Mucosa of stomach (tissue), 1 donor: ENCODE measurements around the gene CACNA2D2.

Source experiments
- H3K27me3 ChIP-seq: one replicate; pipeline ENCODE4 v1.7.0; 2013; ENCODE audit warnings: mild to moderate bottlenecking, low read length; ENCODE audit not compliant: control insufficient read depth, insufficient read depth
- H3K36me3 ChIP-seq: one replicate; pipeline ENCODE4 v1.7.0; 2013; ENCODE audit warnings: low read length; ENCODE audit not compliant: control insufficient read depth, insufficient read depth
- H3K4me1 ChIP-seq: one replicate; pipeline ENCODE4 v1.7.0; 2013; ENCODE audit warnings: mild to moderate bottlenecking, low read length; ENCODE audit not compliant: control insufficient read depth, insufficient read depth
- H3K4me3 ChIP-seq: one replicate; pipeline ENCODE4 v1.7.0; 2013; ENCODE audit warnings: low read length
- H3K9ac ChIP-seq: one replicate; pipeline ENCODE4 v1.7.0; 2013; ENCODE audit warnings: mild to moderate bottlenecking, low read length, moderate library complexity
- H3K9me3 ChIP-seq: one replicate; pipeline ENCODE4 v1.7.0; 2013; ENCODE audit warnings: mild to moderate bottlenecking, low read length, moderate library complexity; ENCODE audit not compliant: control insufficient read depth
- donor health status: Pancreatic carcinoma.

CACNA2D2 gene

DNA sequence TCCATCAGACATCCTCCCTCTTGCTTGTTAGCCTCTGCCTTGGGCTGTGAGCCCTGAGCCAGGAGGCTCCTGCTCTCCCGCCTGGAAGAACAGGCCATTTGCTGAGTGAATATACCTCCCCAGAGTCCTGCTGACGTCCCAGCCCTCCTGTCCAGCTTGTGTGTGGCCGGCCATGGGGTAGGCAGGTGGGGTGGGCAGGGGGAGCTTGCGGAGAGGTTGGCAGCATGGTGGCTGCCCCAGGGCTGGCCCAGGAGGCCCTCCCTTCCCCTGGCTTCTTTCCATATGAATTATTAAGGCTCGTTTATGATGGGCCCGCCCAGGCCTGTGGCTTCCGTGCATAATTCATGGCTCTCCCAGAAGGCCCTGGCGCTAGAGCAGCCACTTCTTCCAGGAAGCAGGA lies 18.7 kb downstream of the CACNA2D2 start:
- Histone ChIP-seq H3K27me3 (no peaks in the 10 kb centered on the region), H3K36me3 (no peaks in the 10 kb centered on the region), H3K4me3 (no peak overlapping the region), H3K9me3 (no peaks in the 10 kb centered on the region), H3K9ac (no peak overlapping the region), H3K4me1 (no peaks in the 10 kb centered on the region)

DNA sequence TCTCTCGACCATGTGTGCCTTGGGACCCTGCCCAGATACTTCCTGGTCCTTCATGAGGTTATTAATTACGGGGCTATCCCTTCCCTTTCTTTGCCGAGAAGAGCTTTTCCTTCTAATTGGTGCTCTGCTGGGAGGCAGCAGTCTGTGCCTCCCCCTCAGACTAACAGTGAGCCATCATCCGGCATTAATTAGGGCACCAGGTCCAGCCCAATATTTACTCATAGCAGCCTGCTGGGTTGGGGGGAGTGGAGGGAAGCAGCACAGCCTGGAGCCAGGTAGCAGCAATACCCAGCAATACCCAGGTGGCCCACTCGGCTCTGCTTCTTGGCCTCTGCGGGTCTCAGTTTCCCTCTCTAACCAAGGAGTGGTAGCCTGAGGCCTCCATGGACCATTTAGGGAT lies 20.1 kb downstream of the CACNA2D2 start:
- Histone ChIP-seq H3K36me3 (no peaks in the 10 kb centered on the region), H3K4me1 (no peaks in the 10 kb centered on the region), H3K27me3 (no peaks in the 10 kb centered on the region), H3K9me3 (no peaks in the 10 kb centered on the region), H3K4me3 (no peak overlapping the region), H3K9ac (no peak overlapping the region)

DNA sequence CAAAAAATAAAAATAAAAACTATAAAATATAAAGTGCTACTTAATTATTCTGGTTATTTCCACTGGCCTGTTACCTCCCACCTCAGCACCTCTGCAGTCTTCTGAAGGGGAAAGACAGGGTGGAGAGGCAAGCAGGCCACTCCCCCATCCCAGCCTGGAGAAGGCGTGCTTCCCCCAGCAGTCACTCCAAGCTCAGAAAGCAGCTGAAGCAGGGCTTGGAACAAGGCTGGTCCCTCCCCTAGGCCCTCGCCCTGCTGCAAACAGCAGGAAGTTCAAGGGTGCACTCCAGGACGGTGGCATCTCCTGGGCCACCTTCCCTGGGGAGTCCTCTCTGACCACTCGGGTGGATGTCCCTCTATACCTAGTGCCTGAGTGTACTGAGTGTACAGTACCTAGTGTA lies 21.4 kb downstream of the CACNA2D2 start:
- no peak overlapping the region for H3K9ac ChIP-seq
- no peak overlapping the region for H3K4me3 ChIP-seq
- H3K9me3 ChIP-seq, result no peaks in the 10 kb centered on the region
- H3K27me3 ChIP-seq, result no peaks in the 10 kb centered on the region
- H3K4me1 ChIP-seq, result no peaks in the 10 kb centered on the region
- H3K36me3 ChIP-seq, result no peaks in the 10 kb centered on the region

DNA sequence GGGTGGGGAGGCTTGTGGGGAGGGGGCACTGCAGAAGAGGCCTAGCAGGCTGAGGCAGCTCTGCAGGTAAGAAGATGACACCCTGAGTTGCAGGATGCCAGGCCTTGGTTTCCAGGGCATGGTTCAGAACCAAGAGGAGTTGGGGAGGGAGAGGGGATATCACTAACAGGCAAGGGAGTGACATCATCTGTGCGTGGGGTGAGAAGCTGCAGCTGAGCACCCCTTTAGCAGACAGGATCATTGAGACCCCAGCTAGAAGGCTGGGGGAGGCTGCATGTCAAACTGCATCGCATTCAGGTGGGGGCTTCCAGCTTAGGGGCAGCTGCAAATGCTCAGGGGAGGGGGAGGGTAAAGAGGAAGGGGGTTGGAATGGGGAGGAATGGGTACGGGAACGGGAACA lies 23.0 kb downstream of the CACNA2D2 start:
- H3K4me3 ChIP-seq, result no peak overlapping the region
- H3K9me3 ChIP-seq, result no peaks in the 10 kb centered on the region
- H3K36me3 ChIP-seq, result no peaks in the 10 kb centered on the region
- no peaks in the 10 kb centered on the region for H3K27me3 ChIP-seq
- H3K9ac ChIP-seq, result no peak overlapping the region
- no peaks in the 10 kb centered on the region for H3K4me1 ChIP-seq

- no peak overlapping the region for H3K4me3 ChIP-seq
- no peak overlapping the region for H3K9ac ChIP-seq
- no peaks in the 10 kb centered on the region for H3K27me3 ChIP-seq
- H3K4me1 ChIP-seq, result no peaks in the 10 kb centered on the region
- H3K9me3 ChIP-seq, result no peaks in the 10 kb centered on the region
- H3K36me3 ChIP-seq, result no peaks in the 10 kb centered on the region
Observed at GRCh38 chr3:50479523-50479922, 23.9 kb downstream of the CACNA2D2 start.

DNA sequence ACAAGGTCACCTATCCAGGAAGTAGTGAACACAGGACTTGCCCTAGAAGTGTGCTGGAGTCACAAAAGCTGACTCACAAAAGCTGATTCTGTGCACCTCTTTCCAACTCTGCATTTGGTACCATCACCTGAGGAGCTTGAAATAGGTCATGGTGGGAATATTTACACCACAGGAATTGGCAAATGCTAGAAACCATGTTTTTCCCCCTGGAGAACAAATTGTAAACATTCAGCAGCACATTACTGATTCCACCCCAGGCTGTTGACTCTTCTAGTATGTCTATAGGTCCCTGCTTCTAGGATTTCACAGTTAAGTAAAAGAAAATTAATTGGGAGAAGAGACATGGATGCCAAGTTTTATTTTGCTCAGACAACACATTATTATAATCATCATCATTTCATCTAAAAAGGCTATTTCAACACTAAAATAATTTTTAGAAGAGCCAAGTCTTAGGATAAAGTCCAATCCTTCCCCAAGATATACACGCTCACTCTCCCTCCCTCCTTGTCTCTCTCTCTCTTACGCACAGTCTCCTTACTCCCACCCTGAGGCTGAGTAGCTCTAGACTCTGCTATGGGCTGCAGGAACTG lies 24.7 kb downstream of the CACNA2D2 start:
- Histone ChIP-seq H3K4me1 (no peaks in the 10 kb centered on the region), H3K9me3 (no peaks in the 10 kb centered on the region), H3K4me3 (no peak overlapping the region), H3K27me3 (no peaks in the 10 kb centered on the region), H3K36me3 (no peaks in the 10 kb centered on the region), H3K9ac (no peak overlapping the region)

DNA sequence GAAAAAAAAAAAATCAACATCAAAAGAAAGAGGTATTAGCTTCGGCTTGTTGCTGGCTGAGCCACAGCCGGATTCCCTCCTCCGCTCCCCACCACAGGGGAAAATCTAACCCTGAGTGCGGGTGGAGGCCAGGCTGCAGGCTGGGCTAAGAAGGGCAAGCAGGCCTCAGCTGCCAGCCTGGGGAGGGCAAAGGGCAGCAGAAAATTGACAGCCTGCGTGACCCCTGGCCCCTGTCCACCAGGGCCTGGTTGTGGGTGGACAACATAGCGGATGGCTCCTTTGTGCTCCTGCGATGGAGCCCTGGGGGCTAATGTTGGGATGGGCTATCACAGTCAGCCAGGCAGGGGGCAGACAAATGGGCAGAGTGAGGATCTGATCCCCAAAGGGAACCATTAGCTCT lies 25.4 kb downstream of the CACNA2D2 start:
- no peak overlapping the region for H3K9ac ChIP-seq
- no peaks in the 10 kb centered on the region for H3K36me3 ChIP-seq
- no peaks in the 10 kb centered on the region for H3K4me1 ChIP-seq
- no peaks in the 10 kb centered on the region for H3K9me3 ChIP-seq
- no peak overlapping the region for H3K4me3 ChIP-seq
- no peaks in the 10 kb centered on the region for H3K27me3 ChIP-seq

DNA sequence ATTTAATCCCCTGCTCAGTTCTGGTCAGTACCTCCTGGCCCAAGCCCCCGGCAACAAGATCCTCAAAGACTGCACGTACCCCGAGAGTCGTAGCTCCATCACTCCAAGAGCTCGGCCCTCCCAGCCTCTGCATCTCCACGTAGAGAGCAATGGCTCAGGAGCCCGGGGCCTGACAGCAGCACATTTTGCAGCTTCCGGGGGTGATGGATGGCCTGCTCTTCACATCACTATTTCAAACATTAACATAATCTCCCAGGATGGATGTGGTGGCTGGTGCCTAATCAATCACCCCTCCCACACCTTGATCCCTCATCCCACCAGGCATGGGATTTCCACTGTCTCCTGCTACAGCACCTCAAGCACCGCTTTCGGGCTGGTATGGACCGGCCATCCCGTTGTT lies 28.1 kb downstream of the CACNA2D2 start:
- Histone ChIP-seq H3K9ac (no peak overlapping the region), H3K9me3 (no peaks in the 10 kb centered on the region), H3K4me3 (no peak overlapping the region)

DNA sequence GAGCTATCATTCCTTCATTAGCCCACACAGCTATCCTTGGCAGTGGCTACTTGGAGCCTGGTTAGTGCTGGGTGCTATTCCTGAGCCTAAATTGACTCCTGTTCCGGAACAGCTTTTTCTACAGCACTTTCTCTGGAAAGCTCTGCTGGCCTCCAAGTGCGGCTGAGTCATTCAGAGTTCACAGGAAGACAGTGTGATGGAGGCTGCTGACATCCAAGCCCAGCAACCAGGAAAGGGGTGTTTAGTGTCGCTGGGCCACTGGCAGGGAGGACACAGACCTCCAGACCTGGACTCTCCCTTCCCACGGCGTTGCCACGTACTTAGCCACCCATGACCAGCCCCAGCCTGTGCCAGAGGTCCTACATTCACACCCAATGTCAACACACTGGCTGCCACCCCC lies 28.7 kb downstream of the CACNA2D2 start:
- Histone ChIP-seq H3K36me3 (no peaks in the 10 kb centered on the region), H3K4me1 (no peaks in the 10 kb centered on the region), H3K27me3 (no peaks in the 10 kb centered on the region), H3K9me3 (no peaks in the 10 kb centered on the region), H3K4me3 (no peak overlapping the region), H3K9ac (no peak overlapping the region)

More for the DNA sequence above, 28.1 kb downstream of the CACNA2D2 start:
- Histone ChIP-seq H3K36me3 (no peaks in the 10 kb centered on the region), H3K4me1 (no peaks in the 10 kb centered on the region), H3K27me3 (no peaks in the 10 kb centered on the region)

GRCh38 chr3:50473768-50474167 lies 29.7 kb downstream of the CACNA2D2 start:
- Histone ChIP-seq H3K36me3 (no peaks in the 10 kb centered on the region), H3K9me3 (no peaks in the 10 kb centered on the region), H3K27me3 (no peaks in the 10 kb centered on the region), H3K9ac (no peak overlapping the region), H3K4me1 (no peaks in the 10 kb centered on the region), H3K4me3 (no peak overlapping the region)

DNA sequence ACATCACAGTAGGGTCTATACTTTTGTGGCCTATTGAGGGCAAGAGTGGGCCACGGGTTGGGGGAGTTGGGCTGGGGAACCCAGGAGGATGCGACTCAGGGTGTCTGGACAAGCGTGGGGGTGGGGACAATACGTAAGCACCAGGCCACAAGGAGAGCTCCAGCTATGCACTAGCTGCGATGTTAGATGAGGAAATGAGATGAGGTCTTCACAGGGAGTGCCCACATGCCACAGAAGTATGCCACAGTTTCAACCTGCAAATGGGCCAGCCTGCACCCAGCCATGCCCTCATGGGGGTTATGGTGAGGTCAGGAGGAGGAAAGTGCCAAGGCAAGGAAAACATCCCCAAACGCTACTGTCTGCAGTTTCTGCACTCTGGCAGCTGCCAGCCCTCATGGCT lies 30.5 kb downstream of the CACNA2D2 start:
- no peak overlapping the region for H3K9ac ChIP-seq
- H3K4me1 ChIP-seq, result no peaks in the 10 kb centered on the region
- no peak overlapping the region for H3K4me3 ChIP-seq
- H3K27me3 ChIP-seq, result no peaks in the 10 kb centered on the region
- no peaks in the 10 kb centered on the region for H3K36me3 ChIP-seq
- no peaks in the 10 kb centered on the region for H3K9me3 ChIP-seq

- H3K4me3 ChIP-seq, result no peak overlapping the region
- no peaks in the 10 kb centered on the region for H3K27me3 ChIP-seq
- no peak overlapping the region for H3K9ac ChIP-seq
- no peaks in the 10 kb centered on the region for H3K9me3 ChIP-seq
- no peaks in the 10 kb centered on the region for H3K4me1 ChIP-seq
- no peaks in the 10 kb centered on the region for H3K36me3 ChIP-seq
Observed at GRCh38 chr3:50470658-50471057, 32.8 kb downstream of the CACNA2D2 start.

DNA sequence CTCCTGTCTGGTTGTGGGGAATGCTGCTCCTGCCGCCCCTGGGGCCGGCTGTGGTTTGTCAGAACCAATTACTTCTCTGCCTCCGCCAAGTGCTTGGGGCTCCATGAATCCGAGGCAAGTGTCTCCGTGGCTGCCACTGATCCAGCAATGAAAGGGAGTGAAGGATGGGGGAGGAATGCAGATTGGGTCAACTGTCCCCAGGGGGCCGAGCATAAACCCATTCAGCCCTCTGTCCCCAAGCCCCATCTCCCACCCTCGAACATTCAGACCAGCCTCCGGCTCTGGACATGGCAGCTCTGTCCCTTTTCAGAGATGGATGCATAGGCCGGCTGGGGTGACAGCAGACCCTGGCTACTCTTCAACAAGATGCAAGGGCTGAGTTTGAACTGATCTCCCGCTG lies 35.5 kb downstream of the CACNA2D2 start:
- Histone ChIP-seq H3K4me3 (no peak overlapping the region), H3K9me3 (no peaks in the 10 kb centered on the region), H3K4me1 (no peaks in the 10 kb centered on the region), H3K36me3 (no peaks in the 10 kb centered on the region), H3K9ac (no peak overlapping the region), H3K27me3 (no peaks in the 10 kb centered on the region)
